A673 (cell line): ENCODE data around the gene PPP2R5C. TPM values are rescaled to one million over a fixed set of nuclear protein-coding genes. Genes with fewer than 3 reads are reported as not detected.

Experiments
- BruUV-seq: library from RNA; stranded (reverse); fragments of 400-500 nt; replicated peaks from 2 replicates; lab custom pipeline; 2021; lab: Mats Ljungman, UMichigan
- CTCF ChIA-PET: fragments of 300-600 bp; sonication (Branson Sonifier 250); formaldehyde crosslinking; loops from one replicate; lab custom pipeline; 2022; ENCODE audit warnings: antibody characterized with exemption; lab: Charles Lee
- POLR2A ChIA-PET: fragments of 300-600 bp; sonication (Branson Sonifier 250); formaldehyde crosslinking; loops from one replicate; lab custom pipeline; 2022; ENCODE audit warnings: antibody characterized with exemption; ENCODE audit not compliant: low non-redundant PET; lab: Charles Lee
- DNase-seq: peaks from one replicate; pipeline ENCODE4 v3.0.0-alpha.2; 2015; ENCODE audit warnings: low spot score
- H3K27ac ChIP-seq: fragments of 200-600 bp; sonication (generic); 2 replicates; pipeline ENCODE4 v1.5.1; 2016; ENCODE audit warnings: mixed run types, low read depth, mild to moderate bottlenecking, mixed read lengths, antibody characterized with exemption, low read length; ENCODE audit not compliant: poor library complexity, severe bottlenecking
- H3K27me3 ChIP-seq: fragments of 200-600 bp; sonication (generic); replicated peaks from 2 replicates; pipeline ENCODE4 v1.6.1; 2017; ENCODE audit warnings: mixed run types, low read depth, mild to moderate bottlenecking, mixed read lengths, antibody characterized with exemption, low read length; ENCODE audit not compliant: insufficient read depth, poor library complexity
- H3K36me3 ChIP-seq: fragments of 200-600 bp; sonication (generic); 2 replicates; pipeline ENCODE4 v1.6.1; 2016; ENCODE audit warnings: mixed run types, mild to moderate bottlenecking, mixed read lengths, antibody characterized with exemption, low read length; ENCODE audit not compliant: insufficient read depth, poor library complexity, severe bottlenecking
- H3K4me1 ChIP-seq: fragments of 200-600 bp; sonication (generic); 2 replicates; pipeline ENCODE4 v1.6.1; 2017; ENCODE audit warnings: mixed run types, mild to moderate bottlenecking, mixed read lengths, antibody characterized with exemption, low read length; ENCODE audit not compliant: insufficient read depth, poor library complexity, severe bottlenecking
- H3K4me3 ChIP-seq: fragments of 200-600 bp; sonication (generic); 2 replicates; pipeline ENCODE4 v1.5.1; 2016; ENCODE audit warnings: low read depth, mixed run types, mild to moderate bottlenecking, mixed read lengths, low read length; ENCODE audit not compliant: poor library complexity, severe bottlenecking
- H3K9me3 ChIP-seq: fragments of 200-600 bp; sonication (generic); 2 replicates; pipeline ENCODE4 v1.6.1; 2016; ENCODE audit warnings: mixed run types, low read depth, mild to moderate bottlenecking, mixed read lengths, antibody characterized with exemption, low read length; ENCODE audit not compliant: poor library complexity, severe bottlenecking
- CTCF ChIP-seq: fragments of 300-800, 200-600 bp; sonication (generic); conservative IDR thresholded peaks from 2 replicates; pipeline ENCODE4 v1.5.1; 2017; ENCODE audit warnings: low read depth, mild to moderate bottlenecking, antibody characterized with exemption, low read length, moderate library complexity, mixed read lengths
- EZH2 ChIP-seq: fragments of 200-600 bp; sonication (generic); IDR thresholded peaks from 2 replicates; pipeline ENCODE4 v1.6.1; 2017; ENCODE audit warnings: borderline replicate concordance, low read depth, mild to moderate bottlenecking, mixed read lengths, antibody characterized with exemption, low read length; ENCODE audit not compliant: poor library complexity, severe bottlenecking
- intact Hi-C: fragments of 100-400 bp; cut with micrococcal nuclease; formaldehyde crosslinking; loops from one replicate; pipeline ENCODE4 v1.10.0; 2022; ENCODE audit not compliant: unreplicated experiment
- total RNA-seq: library from RNA; stranded (reverse); gene quantifications from 2 replicates; pipeline ENCODE4 v1.2.3, GENCODE V29; 2021

PPP2R5C gene
- total RNA-seq, 1 experiment from 2014 or later = 113 TPM

- ChIA-PET CTCF (interaction anchor here (0.6 kb wide), 1 partner anchor 149 kb away, joined by 5 read pairs; no protein-coding TSS in a partner anchor), POLR2A (no interaction called here)
- intact Hi-C loops = no loop called here
- BruUV-seq = no TSS peak
- no peak overlapping the region for H3K4me3 ChIP-seq
- no peaks in the 10 kb centered on the region for H3K9me3 ChIP-seq
- no peaks in the 10 kb centered on the region for H3K27me3 ChIP-seq
- peaks cover 18% of the 10 kb centered on the region for H3K36me3 ChIP-seq
- no peaks in the 10 kb centered on the region for H3K4me1 ChIP-seq
- TF ChIP-seq CTCF (no peak), EZH2 (no peak)
- no peak for DNase-seq
- H3K27ac ChIP-seq = no peak overlapping the region
Measured at GRCh38 chr14:101914083-101914482, 152.6 kb downstream of the PPP2R5C start.

GRCh38 chr14:101915871-101916815, 154.6 kb downstream of the PPP2R5C start:
- Histone ChIP-seq H3K4me3 (no peak overlapping the region), H3K27me3 (no peaks in the 10 kb centered on the region), H3K4me1 (no peaks in the 10 kb centered on the region), H3K9me3 (no peaks in the 10 kb centered on the region), H3K36me3 (peaks cover 12% of the 10 kb centered on the region), H3K27ac (no peak overlapping the region)
- no peak for TF ChIP-seq EZH2
- no peak for TF ChIP-seq CTCF
- intact Hi-C loops = no loop called here
- CTCF ChIA-PET = no interaction called here
- BruUV-seq = no TSS peak
- no peak for DNase-seq
- POLR2A ChIA-PET = no interaction called here

GRCh38 chr14:101916816-101917412, 155.4 kb downstream of the PPP2R5C start:
- no peaks in the 10 kb centered on the region for H3K9me3 ChIP-seq
- H3K27ac ChIP-seq = no peak overlapping the region
- peaks cover 20% of the 10 kb centered on the region for H3K36me3 ChIP-seq
- H3K27me3 ChIP-seq = no peaks in the 10 kb centered on the region
- no TSS peak for BruUV-seq
- TF ChIP-seq EZH2 = no peak
- TF ChIP-seq CTCF = no peak
- POLR2A ChIA-PET = no interaction called here
- no peak for DNase-seq
- H3K4me3 ChIP-seq = no peak overlapping the region
- intact Hi-C loops = no loop called here
- CTCF ChIA-PET = interaction anchor here (0.6 kb wide), 1 partner anchor 344 kb away, joined by 5 read pairs; no protein-coding TSS in a partner anchor
- H3K4me1 ChIP-seq = no peaks in the 10 kb centered on the region
